UCSD-AML1 (cell line): Measurements from ENCODE around the gene LMAN2L.

Experiments
- DNase-seq: peaks from one replicate; lab custom pipeline; 2025; ENCODE audit not compliant: unreplicated experiment; lab: John Stamatoyannopoulos, UW

Gene LMAN2L

DNA sequence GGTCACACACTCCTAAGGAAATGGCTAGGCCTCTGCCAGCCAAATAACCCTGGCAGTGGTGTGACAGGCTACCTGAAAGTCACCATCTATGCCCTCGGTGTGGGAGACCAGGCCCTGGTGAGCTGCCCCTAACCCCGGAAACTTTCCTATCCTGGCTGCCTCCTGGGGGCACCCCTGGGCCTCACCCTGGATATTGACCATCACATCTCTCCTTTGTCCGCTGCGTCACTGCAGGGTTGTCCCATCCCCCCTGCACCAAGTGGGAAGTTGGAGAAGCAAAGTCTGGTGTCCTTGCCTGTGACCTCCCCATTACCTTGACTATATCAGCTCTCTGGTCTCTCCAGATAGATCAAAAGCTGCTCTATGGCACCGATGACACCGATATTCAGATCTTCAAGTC lies 78.5 kb downstream of the LMAN2L start:
- DNase-seq: no peak

DNA sequence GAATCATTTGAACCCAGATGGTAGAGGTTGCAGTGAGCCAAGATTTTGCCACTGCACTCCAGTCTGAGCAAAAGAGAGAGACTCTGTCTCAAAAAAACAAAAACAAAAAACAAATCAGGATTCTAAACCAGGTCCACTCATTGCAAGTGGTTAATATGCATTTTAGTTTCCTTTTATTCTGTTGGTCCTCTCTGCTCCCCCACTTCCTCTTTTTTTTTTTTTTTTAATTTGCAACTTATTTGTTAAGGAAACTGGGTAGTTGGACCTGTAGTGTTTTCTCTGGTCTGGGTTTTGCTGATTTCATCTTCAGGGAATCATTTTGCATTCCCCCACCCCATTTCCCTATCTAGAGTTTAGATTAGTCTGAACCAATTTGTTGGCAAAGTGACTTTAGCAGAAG lies 83.3 kb downstream of the LMAN2L start:
- no peak for DNase-seq
